ENCODE results near the gene ABHD16A.
A peak's percentile ranks its signal among the peaks of the same experiment; 100 is the strongest.

The ABHD16A gene

DNA sequence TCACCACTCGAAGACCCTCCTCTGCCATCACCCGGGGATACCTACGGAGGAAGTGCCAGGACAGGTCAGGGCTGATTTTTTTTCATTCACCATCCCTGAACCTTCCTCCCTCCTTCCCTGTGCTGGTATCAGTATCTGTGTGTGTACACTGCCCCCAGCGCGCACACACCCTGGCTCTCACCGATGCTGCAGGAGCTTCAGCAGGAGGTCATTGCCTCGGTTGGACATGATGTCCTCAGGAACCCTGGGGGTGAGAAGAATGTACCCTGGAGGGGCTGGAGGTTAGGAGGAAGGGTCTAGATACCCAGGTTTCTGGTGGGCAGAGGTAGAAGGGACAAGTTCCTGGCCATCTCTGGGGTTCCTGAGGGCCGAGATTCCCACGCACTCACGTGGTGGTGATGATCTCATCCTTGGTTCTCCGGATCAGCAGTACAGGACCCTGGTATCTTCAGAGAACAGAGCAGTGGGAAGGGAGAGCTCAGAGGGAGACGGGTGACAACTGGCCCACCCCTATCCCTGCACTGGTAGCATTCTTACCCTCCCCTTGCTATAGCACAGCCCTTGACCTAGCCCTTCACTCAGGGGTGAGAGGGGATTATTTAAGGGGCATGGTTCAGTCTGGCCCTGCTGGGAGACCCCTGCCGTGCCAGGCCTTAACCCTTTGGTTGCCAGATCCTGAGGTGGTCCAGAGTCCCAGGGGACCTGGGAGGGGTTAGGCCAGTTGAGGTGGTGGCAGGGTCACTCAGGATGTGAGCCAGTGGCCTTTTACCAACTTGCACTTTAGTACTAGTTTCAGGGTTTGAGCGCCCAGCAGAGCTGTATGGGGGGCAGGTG, 15.0 kb downstream of the ABHD16A start:
- DNase-seq = no peak

DNA sequence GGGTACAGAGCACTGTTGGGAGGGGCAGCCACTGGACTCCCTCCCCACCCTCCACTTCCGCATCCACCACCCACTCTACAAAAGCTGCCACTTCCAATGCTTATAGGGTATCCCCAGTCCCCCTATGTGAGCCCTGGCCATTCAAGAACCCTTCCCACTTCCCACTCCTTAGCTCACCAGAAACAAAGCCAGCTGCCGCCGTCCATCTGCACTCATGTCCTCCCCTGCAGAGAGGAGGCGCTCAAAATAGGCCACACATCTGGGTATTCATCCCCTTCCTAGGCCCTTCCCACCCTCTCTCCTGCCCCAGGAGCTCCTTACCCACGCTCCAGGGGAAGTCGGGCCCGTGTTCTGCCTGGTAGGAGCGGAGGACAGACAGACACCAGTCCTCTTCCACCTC, 15.8 kb downstream of the ABHD16A start:
- DNase-seq = no peak

DNA sequence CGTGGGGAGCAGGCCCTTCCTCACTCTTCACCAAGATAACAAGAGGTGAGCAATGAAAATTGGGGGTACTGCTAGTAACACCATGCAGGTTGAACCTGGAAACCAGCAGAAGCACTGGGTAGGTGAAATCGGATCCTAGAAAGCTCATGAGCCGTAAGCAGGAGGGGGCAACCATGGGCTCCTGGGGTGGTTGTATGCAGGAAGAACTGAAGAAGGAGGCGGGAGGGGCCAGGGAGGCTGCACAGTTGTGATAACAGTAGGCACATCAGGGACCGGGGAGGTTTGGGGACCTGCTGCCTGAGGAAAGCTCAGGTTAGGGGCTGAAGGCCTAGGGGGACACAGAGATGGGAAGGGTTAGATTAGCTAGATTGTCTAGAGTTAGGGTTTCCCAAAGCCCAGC, 16.6 kb downstream of the ABHD16A start:
- DNase-seq = no peak

DNA sequence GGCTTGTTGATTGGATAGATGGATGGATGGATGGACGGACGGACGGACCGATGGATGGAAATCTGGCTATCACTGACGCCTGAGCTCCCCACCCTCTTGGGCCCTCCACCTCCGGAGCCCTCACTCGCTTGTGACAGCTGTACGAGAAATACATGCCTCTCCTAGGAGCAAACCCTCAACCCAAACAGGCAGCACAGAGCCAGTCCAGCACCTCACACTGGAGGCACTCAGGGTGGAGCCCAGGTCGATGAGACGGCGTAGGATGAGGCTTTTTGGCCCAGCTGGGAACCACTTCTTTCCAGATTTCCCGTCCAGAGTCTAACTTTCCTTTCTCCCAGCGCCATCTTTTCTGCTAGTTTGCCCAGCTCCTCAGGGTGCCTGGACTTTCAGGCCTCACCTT, 19.5 kb downstream of the ABHD16A start:
- DNase-seq = no peak

DNA sequence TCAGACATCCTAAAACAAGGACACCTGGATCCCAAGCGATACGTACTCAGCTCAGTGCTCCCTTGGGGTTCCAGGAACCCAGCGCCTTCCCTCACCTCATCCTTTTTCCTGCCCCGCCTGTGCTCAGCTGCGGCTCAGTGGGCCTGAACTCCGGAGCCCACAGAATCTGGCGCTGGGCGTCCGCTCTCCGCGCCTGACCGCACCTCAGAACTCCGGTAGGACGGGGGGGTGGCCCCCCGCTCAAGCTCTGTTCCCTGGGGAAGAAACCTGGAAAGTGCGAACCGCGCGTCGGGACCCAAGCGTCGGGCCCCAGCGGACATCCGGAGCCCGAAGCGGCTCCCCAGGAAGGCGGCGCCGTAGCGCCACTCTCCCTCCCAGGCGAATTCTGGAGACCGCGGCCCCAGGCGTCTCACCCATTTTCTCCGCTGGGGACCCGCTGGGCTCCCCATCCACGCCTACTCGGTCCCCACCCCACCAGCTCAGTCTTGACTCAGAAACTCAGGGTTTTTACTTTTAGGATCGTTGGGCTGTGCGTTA, 21.9 kb downstream of the ABHD16A start:
- DNase-seq = no peak

DNA sequence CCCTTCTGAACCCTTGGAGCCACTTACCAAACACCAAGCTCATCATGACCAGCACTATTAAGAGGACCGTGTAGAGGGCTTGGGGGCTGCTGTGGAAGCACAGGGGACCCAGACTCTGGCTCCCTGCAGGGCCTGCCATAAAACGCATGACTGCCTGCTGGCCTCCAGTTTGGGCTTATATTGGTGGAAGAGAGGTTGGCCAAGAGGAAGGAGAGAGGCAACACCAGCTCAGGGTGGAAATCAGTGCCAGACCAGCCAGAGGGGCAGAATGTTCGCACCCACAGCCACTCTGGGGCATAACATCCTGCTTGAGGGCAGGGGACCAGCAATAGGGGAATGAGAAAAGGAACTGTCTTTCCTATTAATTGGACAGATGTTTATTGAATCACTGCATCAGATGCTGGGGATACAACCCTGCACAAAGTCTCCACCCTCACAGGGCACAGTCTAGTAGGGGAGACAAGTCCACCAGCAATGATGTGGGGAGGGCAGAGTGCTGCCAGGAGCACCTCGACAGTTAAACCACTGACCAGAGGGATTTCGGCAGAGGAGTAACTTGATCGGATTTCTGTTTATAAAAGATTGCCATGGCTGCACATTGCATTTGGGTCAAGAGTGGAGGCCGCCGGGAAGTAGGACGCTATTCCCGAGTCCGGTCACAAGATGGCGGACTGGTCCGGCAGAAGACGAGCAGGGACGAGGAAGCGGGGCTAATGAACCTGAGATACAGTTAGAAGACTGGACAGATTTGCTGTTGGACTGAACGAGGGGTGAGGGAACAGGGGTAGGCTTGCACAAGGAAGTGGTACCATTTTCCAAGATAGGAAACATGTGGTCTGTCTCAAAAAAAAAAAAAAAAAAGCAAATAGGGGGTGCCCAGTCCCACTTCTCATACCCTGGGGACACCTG, 22.6 kb downstream of the ABHD16A start, which contains the start of gene LY6G5C:
Gene LY6G5C (minus strand): TSS at position 842 of the 909 bp plus-strand sequence. CDS start 694 bp downstream, at position 148.
- DNase-seq = no peak

DNA sequence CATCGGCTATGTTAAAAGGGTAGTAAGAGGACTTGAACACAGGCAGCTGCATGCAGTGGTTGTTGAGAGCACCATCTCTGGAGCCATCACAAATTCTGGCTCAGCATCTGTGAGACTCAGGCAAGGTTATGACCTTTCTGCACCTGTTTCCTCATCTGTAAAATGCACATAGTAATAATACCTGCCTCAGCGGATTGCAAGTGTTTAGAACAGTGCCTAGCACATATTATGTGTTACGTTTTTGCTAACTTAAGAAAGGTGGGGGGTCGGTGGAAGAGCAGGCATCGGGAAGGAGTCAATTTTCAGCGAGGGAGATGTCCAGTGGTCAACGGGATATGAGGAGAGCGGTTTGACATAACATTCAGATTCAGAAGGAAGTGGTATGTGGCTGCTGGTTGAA, 25.2 kb downstream of the ABHD16A start:
- DNase-seq = no peak

DNA sequence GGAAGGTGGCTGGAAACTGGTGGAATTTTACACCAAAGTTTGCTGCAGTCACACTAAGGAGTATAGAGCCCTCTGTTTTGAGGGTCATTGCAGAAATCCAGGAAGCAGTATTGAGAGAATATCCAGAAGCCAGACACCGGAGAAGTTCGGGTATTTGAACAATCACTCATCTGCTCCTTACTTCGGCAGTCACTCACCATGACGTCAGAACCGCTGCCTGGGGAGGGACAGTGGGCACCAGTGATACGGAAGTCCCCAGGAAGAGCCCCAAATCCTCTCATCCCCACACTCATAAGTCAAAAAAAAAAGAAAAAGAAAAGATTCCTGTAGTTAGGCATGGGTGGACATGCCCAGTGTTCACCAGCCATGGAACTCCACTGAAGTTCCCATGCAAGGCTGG, 26.2 kb downstream of the ABHD16A start:
- no peak for DNase-seq

DNA sequence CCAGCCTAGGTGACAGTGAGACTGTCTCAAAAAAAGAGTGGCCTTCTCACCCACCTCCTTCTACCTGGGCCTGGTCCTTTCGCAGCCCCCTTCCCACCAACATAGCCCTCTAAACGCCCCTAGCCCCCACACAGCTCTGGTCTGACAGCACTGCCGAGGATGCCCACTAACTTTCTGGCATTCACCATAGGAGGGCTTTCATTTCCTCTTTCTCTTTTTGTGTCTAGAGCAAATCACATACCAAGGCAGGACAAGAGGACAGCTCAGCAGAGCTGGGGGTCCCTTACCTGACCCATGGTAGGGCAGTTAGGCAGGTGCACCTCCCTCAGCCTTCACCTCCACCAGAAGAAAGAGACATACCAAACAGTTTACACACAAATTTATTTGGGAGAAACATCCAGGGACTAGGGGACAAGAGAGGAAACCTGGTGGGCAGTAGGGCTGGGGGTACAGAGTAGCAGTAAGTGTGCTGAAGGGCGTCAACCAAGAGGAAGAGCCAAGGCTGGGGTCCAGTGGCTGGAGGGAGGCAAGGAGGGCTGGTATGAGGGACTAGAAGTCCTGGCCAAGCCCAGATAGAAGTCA, 26.7 kb downstream of the ABHD16A start:
- DNase-seq = no peak

DNA sequence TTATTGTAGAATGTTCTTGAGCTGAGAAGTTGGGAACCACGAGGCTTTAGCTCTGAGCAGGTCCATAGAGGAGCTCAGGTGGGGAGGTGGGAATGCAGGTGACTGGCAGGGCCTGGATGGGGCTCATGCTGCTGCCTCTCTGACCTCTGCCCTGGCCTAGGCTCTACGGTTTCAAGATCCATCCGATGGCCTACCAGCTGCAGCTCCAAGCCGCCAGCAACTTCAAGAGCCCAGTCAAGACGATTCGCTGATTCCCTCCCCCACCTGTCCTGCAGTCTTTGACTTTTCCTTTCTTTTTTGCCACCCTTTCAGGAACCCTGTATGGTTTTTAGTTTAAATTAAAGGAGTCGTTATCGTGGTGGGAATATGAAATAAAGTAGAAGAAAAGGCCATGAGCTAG, 33.4 kb downstream of the ABHD16A start, which contains the start of gene LY6G5B:
Gene LY6G5B (plus strand): TSS at position 301 of the 400 bp plus-strand sequence. CDS start 975 bp downstream, outside the sequence.
- DNase-seq = no peak

DNA sequence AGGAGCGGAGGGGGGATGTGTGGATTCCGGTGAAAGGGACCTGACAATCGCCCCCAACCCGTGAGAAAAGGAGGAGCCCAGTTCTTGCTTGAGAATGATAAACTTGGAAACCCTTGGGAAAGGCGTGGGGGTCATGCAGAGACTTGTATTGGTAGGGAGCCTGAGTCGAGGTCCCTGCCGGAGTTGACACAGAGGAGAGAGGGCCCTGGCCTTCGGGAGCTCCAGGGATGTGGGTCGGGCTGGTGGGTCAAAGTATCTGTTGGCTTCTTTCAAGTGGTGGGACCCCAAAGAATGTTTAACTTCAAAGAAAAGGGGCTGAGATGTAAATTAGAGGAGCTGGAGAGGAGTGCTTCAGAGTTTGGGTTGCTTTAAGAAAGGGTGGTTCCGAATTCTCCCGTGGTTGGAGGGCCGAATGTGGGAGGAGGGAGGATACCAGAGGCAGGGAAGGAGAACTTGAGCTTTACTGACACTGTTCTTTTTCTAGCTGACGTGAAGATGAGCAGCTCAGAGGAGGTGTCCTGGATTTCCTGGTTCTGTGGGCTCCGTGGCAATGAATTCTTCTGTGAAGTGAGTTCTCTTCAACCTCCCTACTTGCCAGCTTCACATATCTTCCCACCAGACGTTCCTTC, 36.7 kb downstream of the ABHD16A start:
- DNase-seq = no peak

DNA sequence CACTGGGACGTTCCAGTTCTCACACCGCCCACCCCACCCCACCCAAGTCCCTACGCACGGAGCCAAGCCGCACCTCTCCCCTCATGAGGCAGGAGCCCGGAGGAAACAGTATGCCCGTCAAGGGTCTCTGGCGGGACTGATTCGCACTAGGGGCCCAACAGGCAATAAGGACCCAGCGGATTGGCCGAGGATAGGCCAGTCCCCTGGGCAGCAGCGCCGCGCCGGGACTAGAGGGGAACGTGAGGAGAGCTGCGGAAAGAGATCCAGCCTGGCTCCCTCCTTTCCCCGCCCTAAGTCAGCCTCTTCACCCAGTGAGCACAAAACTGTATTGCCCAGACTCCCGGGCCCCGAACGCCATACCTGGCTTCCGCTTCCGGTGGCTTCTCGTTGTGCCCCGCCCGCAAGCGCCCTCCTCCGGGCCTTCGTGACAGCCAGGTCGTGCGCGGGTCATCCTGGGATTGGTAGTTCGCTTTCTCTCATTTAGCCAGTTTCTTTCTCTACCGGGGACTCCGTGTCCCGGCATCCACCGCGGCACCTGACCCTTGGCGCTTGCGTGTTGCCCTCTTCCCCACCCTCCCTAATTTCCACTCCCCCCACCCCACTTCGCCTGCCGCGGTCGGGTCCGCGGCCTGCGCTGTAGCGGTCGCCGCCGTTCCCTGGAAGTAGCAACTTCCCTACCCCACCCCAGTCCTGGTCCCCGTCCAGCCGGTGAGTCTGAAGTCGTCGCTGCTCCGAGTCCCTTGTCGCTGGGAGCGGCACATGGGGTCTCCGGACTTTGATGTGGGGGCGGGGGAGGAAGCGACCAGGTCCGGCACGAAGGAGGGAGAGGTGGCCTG, 37.4 kb downstream of the ABHD16A start, which contains the start of gene CSNK2B:
Gene CSNK2B (plus strand): TSS at position 580 of the 836 bp plus-strand sequence. CDS start 752 bp downstream, outside the sequence.
- DNase-seq = peak; percentile 92

DNA sequence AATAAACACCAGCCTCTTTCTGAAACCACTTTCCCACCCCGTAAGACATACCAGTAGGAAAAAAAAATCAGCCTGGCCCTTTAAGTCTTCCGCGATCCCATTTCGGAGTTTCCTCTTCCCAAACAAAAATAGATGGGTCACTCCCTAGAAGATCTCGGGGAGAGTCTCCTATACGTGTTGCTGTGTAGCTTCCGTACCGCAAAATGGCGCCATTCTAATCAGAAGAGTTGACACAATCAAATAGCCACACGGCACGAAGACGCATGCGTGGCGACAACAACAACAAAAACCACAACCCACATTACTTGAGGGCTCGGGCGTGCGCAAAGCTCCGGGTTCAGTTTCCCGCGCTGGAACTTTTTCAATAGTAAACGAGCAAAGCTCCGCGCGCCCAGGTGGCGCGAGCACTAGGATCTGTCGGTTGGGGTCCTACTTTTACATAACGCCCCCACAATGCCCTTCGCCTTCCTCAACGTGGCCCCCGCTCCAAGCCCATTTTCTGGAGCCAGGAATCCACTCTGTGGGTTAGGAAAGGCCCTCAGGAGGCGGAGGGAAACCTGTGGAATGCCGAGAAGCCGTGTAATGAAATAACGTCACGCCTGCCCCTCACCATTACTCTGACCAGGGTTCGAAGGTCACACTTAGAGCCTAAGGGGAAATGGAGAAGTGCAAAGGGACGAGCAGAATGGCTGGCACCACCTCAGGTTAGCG, 38.2 kb downstream of the ABHD16A start, which contains the start of gene GPANK1:
Gene GPANK1 (minus strand): TSS at position 208 of the 711 bp plus-strand sequence. CDS start 519 bp downstream, outside the sequence.
- peak; percentile 78 for DNase-seq

DNA sequence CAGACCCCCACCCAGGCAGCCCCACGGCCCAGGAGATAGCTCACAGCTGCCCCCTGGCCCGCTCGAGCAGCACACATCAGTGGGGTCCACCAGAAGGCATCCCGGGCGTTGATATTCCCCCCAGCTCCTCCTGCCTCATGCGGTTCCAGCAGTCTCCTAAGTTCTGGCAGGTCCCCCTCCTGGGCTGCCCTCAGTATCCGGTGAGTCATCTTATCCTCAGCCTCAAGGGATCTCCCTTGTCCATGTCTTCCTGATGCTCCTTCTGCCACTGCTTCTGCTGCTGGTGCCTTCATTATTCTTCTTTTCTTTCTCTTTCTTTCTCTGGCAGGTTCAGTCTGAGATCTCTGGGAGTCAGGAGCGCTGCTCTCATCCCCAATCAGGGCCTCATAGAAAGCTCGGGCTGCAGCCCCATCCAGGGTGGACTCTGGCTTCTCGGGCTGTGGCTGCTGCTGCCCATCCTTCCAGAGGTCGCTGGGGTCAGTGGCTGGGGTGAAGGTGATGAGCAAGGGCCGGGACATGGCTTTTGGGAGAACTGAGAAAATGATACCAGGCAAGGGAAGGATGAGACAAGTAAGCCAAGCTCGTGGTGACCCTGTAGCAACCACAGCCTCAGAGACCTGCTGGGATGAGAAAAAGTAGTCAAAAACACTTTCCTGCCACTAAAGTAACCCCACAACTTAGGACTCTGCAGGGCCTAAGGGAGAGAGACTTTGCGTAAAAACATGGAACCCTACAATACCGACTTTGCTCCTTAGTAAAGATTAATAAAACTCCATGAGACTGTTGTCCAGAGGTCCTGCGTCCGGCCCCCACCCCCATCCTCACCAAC, 38.9 kb downstream of the ABHD16A start:
- no peak for DNase-seq

DNA sequence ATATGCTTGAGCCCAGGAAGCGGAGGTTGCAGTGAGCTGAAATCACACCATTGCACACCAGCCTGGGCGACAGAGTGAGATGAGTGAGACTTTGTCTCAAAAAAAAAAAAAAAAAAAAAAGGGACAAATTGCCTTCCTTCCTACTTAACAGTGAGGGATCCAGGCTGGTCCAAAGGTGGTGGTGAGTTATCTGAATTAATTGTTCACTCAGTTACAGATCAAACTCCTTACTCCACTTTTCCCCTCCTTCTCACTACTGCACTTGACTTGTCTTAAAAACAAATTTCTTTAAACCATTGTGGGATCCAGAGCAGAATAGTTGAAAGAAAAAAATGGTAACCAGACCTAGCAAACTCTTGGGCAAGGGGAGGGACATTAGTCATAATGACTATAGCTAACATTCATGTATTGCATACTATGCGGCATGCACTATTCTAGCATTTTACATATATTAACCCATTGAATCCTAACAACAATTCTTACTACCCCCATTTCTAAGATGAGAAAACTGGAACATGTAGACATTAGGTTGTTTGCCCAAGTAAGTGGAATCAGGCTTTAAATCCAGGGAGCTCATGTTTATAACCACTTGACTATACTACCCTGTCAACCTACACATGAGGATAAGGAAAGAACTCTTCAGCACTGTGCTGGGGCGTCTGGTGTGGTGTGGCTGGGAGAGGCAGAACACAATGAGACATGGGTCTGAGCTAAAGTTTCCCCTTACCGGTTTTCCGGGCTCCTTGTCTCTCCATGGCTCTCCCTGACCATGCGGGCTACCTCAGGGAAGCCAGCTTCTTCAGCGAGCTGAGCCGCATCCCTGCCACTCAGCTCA, 39.8 kb downstream of the ABHD16A start:
- DNase-seq = no peak

DNA sequence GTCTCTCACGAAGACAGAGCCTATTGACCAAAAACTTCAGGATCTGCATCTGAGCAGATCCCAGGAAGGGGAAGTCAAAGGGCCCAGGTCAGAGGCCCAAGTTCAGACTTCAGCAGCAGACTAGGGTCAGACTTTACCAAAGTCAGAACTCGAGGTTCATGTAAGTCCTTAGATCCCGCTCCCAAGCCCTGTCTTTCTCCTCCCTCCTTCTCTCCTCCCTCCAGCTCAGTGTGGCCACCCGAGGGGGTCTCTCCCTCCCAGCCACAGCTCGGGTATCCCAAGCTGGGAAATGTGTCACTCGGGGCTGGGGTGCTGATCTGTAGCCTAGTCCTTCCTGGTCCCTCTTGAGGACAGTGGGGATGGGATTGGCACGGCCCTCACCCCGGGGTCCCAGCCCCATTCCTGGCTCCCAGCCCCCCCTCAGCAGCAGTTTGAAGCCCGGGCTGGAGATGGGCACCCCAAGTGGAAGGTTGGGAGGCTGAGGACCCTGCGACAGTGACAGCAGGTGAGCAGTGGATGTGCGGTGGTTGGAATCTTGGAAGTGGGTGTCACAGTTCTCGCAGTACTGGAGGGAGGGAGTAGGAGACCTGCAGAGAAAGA, 40.9 kb downstream of the ABHD16A start:
- no peak for DNase-seq

DNA sequence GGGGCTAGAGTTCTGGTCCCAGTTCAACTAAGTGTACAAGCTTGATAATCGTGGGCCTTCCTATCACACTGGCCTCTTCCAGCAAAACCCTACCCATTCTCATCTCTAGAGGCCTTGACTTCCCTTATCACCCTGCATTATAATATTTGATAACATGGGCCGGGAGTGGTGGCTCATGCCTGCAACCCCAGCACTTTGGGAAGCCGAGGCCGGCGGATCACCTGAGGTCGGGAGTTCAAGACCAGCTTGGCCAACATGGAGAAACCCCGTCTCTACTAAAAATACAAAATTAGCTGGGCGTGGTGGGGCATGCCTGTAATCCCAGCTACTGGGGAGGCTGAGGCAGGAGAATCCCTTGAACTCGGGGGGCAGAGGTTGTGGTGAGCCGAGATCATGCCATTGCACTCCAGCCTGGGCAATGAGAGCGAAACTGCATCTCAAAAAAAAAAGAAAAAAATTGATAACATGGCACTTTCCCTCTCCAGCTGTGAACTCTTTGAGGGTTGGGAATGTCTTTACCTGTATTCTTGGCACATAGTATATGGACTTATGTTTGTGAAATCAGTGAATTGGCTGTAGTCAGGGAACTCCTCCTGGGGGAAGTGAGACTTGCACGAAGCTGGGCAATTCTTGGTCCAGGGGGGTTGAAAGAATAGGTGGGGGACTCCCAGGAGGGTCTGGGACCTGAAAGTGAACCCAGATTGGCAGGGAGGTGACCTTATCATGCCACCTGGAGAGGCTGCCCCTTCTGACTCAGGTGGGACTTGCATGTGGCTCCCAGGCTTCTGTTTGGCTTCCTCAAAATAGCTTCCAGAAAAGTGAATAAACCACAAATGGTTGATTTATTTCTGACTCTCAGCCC, 41.6 kb downstream of the ABHD16A start:
- DNase-seq = no peak
